ENCODE results near the gene KIAA0319L.

- TF ChIP-seq CTCF (IDR thresholded peaks at IDR 0.05) (no peak), POLR2A (IDR thresholded peaks at IDR 0.05) (no peak), EP300 (IDR thresholded peaks at IDR 0.05) (no peak)
Observed at GRCh38 chr1:35454176-35454575, 103.0 kb downstream of the KIAA0319L start.
